NCI-H2227 (cell line): ENCODE results near the gene WDR27.
"Not testable (repeated sequence)": the region's sequence is repeated elsewhere in the genome, so short reads cannot be mapped to it uniquely, and the experiment has no call there.

ENCODE experiments used
- DNase-seq: peaks from one replicate; lab custom pipeline; 2025; ENCODE audit not compliant: unreplicated experiment; lab: John Stamatoyannopoulos, UW

The WDR27 gene

DNA sequence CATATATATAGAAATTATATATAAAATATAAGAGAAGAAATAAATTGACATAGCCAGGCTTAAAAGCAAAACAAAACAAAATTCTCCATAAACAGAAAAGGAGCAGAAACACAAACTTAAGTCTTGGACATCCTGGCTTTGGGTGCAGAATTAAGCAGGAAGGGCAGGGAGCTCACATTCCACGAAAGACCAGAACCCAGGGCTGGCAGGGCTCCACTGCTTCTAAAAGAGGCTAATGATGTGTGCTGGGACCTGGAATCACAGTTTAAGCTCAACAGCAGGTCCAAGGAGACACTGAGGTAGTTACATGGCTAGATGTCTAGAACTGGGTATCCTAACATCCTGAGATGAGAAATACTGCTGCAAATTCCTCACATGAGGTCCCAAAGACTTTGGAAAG, 210.3 kb downstream of the WDR27 start:
- DNase-seq = no peak

DNA sequence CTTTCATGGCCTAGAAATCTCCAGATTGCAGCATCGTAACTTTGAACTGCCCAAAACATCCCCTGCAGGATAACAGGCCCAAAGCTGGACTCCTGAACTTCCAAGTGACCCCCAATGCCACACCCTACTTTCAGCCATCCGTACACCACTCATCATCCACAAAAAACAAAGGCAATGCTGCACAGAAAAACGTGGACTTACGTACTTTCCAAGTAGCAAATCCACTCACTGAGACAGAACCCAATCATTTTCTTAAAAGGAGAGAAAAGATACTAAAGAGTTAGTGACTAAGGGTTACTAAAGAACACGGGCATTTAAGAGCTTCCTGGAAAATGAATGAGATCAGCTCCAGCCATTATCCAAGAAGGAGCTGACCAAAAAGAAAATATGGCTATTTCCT, 211.0 kb downstream of the WDR27 start:
- DNase-seq = no peak

GRCh38 chr6:169490246-169490641, 211.6 kb downstream of the WDR27 start:
- DNase-seq = no peak

DNA sequence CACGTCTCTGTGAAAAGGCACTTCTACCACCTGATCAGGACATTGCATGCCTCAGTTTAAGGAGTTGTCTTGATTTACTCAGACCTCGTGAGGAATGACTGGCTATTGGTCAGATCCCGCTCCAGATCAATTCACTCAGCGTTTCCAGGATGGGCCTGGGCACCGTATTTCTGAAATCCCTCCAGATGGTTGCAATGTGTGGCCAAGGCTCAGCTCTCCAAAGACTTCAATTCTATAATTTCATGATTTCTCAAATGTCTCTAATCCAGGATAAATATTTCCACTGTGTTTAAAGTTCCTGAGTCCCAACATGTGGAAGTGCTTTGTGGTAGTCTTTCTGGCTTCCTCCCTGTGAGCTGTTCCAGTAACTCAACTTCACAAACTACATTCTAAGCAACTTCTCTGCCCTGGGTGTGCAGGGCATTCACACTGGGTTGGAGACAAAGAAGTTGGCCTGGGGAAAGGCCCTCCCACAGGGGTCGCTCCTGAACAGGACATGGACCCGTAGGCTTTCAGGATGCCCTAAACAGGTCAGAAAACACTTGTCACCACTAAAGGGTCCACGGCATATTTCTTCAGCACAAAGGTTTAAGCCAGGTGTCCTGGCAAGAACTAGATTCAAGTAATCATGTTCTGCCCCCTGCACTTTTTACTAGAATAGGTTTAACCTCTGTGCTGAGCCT, 212.1 kb downstream of the WDR27 start:
- DNase-seq = no peak

DNA sequence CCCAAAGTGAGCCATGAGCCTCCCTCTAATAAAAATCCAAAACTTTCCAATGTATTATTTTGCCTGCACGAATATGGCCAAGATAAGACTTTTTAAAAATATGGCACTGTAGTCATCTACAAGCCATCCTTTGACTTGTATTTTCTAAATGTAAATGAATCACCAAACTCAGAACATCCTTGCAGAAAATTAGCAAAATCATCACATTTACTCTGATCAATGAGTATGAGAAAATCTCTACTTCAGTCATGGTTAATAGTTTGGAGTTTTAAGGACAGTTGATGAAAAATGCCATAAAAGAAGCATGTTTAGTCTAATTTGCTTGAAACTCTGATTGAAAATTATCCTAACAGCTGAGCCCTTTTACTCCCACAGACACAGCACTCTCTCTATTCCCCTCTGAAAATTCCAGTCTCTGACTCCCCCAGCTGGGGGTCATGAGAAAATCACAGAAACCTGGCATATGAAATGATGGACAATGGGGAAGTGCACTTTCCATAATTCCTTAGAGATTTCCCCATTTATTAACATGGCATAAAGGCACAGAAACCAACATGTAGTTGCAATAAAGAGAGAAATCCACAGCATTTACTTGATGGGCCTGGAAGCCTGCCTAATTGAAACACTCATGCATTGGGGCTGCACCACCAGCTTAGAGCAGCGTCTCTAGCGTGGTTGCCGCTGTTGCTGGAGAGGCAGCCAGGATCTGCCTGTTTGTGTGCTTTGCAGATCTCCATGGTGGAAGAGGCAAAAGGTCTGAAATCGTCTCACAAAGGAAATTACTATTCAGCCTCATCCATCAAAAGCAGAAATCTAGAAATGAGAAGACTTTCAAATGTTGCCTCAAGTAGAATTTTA, 214.0 kb downstream of the WDR27 start:
- no peak for DNase-seq

DNA sequence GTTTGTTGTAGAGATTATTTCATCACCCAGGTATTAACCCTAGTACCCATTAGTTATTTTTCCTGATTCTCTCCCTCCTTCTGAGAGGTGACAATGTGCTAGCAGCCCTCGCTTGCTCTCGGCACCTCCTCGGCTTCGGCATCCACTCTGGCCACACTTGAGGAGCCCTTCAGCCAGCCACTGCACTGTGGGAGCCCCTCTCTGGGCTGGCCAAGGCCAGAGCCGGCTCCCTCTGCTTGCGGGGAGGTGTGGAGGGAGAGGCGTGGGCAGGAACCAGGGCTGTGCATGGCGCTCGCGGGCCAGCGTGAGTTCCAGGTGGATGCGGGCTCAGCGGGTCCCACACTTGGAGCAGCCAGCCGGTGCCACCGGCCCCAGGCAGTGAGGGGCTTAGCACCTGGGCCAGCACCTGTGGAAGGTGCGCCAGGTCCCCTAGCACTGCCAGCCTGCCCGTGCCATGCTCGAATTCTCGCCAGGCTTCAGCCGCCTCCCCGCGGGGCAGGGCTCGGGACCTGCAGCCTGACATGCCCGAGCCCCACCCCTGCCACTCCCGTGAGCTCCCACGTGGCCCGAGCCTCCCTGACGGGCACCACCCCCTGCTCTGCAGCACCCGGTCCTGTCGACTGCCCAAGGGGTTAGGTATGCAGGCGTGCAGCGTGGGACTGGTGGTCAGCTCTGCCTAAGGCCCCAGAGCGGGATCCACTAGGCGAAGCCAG, 221.9 kb downstream of the WDR27 start:
- no peak for DNase-seq

GRCh38 chr6:169474362-169474761, 227.5 kb downstream of the WDR27 start:
- DNase-seq = no peak

DNA sequence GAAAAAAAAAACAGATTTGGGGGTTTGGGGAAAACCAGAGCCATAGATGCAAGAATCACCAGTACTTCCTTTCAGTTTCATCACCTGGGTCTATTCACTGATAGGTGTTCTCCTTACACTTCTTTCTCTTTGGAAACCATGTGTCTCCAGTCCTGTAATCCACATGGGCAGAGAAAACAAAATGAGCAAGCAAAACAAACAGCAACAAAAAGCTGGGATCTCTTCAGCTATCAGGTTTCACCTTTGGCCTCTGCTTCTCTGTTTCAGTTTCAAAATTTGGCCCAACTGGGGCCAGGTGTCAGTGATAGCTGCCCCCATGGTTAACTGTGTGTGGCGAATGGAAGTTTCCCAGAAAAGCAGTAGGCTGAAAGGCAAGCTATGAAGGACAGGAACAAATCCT, 228.2 kb downstream of the WDR27 start:
- no peak for DNase-seq

GRCh38 chr6:169472786-169473416, 228.9 kb downstream of the WDR27 start:
- DNase-seq = no peak

DNA sequence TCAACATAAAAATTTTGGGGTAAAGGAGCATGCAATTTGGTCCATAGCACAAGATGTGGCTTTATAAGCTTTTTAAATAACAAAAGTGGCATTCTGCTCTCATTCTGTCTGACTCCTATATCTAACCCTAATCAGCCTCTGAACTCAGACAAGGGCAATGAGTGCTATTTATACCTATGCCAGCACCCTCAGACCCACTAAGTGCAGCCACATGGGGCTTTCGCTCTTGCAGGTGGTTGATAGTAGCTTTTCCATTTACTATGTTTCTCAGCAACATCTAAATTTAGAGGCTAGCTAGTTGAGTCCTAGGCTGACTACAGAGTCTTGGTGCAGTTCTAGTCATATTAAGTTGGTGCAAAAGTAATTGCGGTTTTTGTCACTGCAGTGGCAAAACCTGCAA, 231.0 kb downstream of the WDR27 start:
- no peak for DNase-seq

GRCh38 chr6:169469028-169469427, 232.8 kb downstream of the WDR27 start:
- DNase-seq = no peak

- DNase-seq = not testable (repeated sequence)
Measured at GRCh38 chr6:169467755-169468154, 234.1 kb downstream of the WDR27 start.

- DNase-seq = not testable (repeated sequence)
Measured at GRCh38 chr6:169466256-169466655, 235.6 kb downstream of the WDR27 start.

DNA sequence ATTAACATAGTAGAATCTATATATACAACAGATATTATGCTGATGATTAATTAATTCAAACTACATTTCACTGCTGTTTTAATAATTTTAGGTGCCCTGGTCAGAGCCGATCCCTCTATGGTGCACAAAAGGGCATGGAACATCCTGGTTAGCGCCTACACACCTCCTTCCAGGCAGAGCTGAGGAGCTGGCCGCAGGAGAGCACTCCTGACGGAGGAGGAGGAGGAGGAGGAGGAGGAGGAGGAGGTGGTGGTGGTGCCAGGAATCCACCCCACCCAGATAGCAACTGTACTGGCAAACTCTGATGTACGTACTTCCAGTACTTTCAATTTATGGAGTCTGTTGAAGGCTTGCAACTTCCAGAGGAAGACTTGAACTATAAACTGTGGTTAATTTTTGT, 244.1 kb downstream of the WDR27 start:
- DNase-seq = no peak

DNA sequence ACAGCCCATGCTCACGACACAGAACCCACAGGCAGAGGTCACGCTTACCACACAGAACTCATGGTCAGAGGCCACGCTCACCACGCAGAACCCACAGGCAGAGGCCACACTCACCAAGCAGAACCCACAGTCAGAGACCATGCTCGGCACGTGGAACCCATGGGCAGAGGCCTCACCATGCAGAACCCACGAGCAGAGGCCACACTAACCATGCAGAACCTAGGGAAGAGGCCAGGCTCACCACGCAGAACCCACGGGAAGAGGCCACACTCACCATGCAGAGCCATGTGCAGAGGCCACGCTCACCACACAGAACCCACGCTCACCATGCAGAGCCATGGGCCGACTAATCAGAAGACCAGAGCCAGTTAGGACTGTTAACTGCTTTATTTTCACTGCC, 245.0 kb downstream of the WDR27 start:
- DNase-seq = no peak

DNA sequence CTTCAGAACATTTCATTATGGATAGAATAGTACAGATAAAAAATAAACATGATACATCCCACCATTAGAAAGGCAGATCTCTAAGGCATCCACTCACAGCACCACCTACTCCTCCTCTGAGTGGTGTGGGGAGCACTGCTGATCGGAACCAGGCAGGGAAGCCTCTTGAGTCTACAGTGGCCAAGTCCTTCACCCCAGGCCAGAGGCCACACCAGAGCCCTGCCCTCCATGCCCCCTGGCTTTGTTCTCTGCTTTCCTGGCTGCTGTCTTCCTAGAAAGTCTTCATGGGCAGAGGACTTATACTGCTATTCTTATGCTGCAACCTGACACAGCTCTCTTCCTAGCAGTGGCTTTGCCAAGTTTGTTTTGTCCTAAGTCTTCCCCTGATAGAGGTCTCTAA, 246.4 kb downstream of the WDR27 start:
- DNase-seq = no peak

GRCh38 chr6:169454872-169455204, 247.0 kb downstream of the WDR27 start:
- no peak for DNase-seq

DNA sequence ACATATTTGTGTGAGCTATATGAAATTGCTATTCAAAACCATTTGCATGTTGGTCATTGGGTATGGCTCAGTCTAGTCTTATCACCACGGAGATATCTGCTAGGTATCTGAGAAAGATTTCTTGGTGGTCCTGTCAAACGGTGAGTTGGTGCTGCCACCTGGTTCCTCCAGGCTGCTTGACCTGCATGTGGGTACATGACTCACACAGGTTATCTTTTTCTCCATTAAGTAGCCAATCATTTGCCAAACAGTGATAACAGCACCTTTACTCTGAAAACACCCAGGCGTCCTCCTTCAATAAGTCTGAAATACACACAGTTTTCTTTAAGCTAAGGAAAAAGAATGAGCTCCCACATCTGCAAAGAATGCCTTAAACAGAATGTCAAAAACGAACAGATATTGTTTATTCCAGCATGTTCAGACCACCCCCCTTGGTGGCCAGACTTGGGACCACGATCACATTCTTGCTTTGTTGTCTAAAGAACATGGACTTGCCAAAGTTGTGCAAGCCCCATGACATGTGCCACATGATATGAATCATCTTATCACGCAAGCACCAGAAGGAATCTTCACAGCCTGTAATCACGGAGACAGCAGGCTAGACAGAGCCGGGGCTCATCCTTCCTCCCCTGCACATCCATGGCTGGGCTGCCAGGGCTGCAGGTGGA, 247.5 kb downstream of the WDR27 start:
- DNase-seq = no peak

- DNase-seq = no peak
Measured at GRCh38 chr6:169452869-169453620, 248.8 kb downstream of the WDR27 start.

DNA sequence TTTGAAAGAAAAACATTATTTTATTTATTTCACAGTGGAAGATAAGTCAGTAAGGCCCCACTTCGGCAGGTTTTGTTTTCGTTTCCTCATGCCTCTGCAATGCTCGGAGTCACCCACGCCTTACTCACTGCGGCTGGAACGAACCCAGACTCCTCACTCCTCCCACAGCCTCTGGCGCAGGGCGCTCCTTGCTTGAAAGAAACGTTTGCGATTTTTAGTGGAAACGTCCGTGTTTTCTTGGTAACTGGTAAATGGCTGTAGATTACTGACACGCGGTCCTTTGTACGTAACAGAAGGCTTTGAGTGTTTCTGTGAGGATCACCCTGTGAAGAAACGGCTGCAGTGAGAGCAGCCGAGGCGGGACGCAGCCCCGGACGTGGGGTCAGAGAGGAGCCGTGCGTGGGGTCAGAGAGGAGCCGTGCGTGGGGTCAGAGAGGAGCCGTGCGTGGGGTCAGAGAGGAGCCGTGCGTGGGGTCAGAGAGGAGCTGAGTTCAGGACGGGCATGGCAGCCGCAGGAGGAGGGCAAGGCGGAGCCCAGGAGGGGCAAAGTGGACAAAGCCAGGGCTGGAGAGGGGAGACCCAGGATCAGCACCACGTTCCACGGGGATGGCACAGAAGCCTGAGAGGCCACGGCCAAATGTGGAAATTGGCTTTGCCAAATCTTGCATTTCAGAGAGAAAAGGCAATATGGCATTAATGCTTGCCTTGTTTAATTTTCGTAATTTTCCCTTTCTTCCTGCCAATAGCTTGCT, 249.5 kb downstream of the WDR27 start:
- peak; percentile 27 for DNase-seq
